Adrenal gland (tissue), 5 donors: ENCODE results near the gene MRFAP1.

Experiments
- POLR2A ChIP-seq, 2 donors: fragments of 450-650 bp; IDR thresholded peaks; one replicate each; pipeline ENCODE4 v1.6.1; 2017; ENCODE audit warnings: antibody characterized with exemption in 2 of 2, mild to moderate bottlenecking in 2 of 2, moderate library complexity in 1 of 2
- TF ChIP-seq, protein P1 (sequence below), 6 experiments: fragments of 450-650 bp in 4 of 6; fragments of 200-600 bp in 2 of 6; sonication (generic) in 1 of 6; IDR thresholded peaks; 1 replicate in 5 of 6; 2 replicates in 1 of 6; pipeline versions ENCODE4 v1.5.1 to v1.8.0; 2016 to 2021; ENCODE audit warnings: antibody characterized with exemption in 6 of 6, mild to moderate bottlenecking in 2 of 6, moderate library complexity in 1 of 6
- donor health status: DM: no; HTN: no; CAD: no.

DNA sequence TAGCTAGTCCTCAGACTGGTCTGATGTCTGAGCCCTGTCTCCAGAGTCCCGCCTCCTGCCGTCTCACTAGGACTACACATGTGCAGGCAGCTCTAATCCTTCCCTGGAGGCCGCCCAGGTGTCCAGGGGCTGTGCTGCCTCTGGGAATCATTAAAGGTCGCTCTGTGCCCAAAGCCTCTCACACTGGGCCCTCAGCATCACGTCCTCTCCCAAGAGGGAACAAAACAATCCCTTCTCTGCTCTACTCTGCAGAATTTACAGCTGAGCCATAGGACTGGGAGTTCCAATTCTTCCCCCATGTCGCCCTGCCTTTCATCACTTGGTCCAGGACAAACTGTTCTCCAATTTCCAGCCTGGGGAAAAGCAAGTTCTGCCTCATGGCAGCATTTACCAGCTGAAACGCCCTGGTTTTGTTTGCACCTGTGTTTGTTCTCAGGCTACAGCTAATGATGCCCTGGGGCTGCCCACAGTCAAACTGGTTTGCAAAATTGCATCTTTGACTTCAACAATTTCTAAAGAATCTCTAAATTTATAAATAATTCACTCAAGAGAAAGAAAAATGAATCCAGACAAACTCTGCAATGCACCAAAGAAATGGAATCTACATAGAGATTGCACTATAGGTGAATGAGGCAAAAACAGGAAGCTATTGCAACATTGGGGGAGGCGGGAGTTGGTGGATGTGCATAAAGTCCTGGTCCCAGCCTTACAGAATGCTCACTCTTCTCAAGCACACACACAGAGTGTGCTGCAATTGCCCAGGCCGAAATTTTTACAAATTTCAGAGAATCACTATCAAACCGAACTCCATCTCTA, 7.2 kb upstream of the MRFAP1 start:
- TF ChIP-seq, protein P1, sequence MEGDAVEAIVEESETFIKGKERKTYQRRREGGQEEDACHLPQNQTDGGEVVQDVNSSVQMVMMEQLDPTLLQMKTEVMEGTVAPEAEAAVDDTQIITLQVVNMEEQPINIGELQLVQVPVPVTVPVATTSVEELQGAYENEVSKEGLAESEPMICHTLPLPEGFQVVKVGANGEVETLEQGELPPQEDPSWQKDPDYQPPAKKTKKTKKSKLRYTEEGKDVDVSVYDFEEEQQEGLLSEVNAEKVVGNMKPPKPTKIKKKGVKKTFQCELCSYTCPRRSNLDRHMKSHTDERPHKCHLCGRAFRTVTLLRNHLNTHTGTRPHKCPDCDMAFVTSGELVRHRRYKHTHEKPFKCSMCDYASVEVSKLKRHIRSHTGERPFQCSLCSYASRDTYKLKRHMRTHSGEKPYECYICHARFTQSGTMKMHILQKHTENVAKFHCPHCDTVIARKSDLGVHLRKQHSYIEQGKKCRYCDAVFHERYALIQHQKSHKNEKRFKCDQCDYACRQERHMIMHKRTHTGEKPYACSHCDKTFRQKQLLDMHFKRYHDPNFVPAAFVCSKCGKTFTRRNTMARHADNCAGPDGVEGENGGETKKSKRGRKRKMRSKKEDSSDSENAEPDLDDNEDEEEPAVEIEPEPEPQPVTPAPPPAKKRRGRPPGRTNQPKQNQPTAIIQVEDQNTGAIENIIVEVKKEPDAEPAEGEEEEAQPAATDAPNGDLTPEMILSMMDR (IDR thresholded peaks at IDR 0.05): no peak
- no peak for TF ChIP-seq POLR2A (IDR thresholded peaks at IDR 0.05)
